CD4-positive, alpha-beta memory T cell (primary cell): ENCODE results near the gene FRRS1L. TPM values are rescaled to one million over a fixed set of nuclear protein-coding genes. Genes with fewer than 3 reads are reported as not detected.
"Not testable (repeated sequence)": the region's sequence is repeated elsewhere in the genome, so short reads cannot be mapped to it uniquely, and the experiment has no call there.

Experiments used
- CTCF ChIA-PET: fragments of 350-600 bp; sonication (Branson Sonifier 250); formaldehyde crosslinking; loops from one replicate; lab custom pipeline; 2021; ENCODE audit warnings: inconsistent platforms; ENCODE audit not compliant: partially characterized antibody; lab: Charles Lee
- POLR2A ChIA-PET: fragments of 350-600 bp; sonication (Branson Sonifier 250); formaldehyde crosslinking; loops from one replicate; lab custom pipeline; 2021; ENCODE audit not compliant: partially characterized antibody; lab: Charles Lee
- DNase-seq, 5 donors: peaks; one replicate each; pipeline versions ENCODE4 v3.0.0 to v3.0.0-alpha.2; 2020 to 2022; ENCODE audit warnings: mixed read lengths in 1 of 5
- H3K27ac ChIP-seq: one replicate; pipeline ENCODE4 v1.7.0; 2013; ENCODE audit warnings: low read depth, low read length
- H3K27me3 ChIP-seq: 2 replicates; pipeline ENCODE4 v1.7.0; 2013; ENCODE audit warnings: mild to moderate bottlenecking, low read length, moderate library complexity; ENCODE audit not compliant: insufficient read depth
- H3K36me3 ChIP-seq: 2 replicates; pipeline ENCODE4 v1.7.0; 2013; ENCODE audit warnings: mild to moderate bottlenecking, low read length, moderate library complexity; ENCODE audit not compliant: insufficient read depth
- H3K4me1 ChIP-seq: 2 replicates; pipeline ENCODE4 v1.7.0; 2013; ENCODE audit warnings: mild to moderate bottlenecking, low read length, moderate library complexity; ENCODE audit not compliant: insufficient read depth
- H3K4me3 ChIP-seq, 2 donors: one replicate each; pipeline ENCODE4 v1.7.0; 2013; ENCODE audit warnings: low read length in 2 of 2, mild to moderate bottlenecking in 1 of 2
- H3K9me3 ChIP-seq, 2 donors: one replicate each; pipeline ENCODE4 v1.7.0; 2013; ENCODE audit warnings: low read length in 2 of 2, control low read depth in 1 of 2; ENCODE audit not compliant: control insufficient read depth in 1 of 2
- H3K27ac Mint-ChIP-seq, 7 donors: one replicate each; pipeline ENCODE4 v1.8.0; 2020 to 2021; ENCODE audit warnings: mixed read lengths in 7 of 7, mild to moderate bottlenecking in 6 of 7, inconsistent platforms in 3 of 7, moderate library complexity in 3 of 7
- H3K27me3 Mint-ChIP-seq, 2 donors: one replicate each; pipeline ENCODE4 v1.8.0; 2020 to 2021; ENCODE audit warnings: mixed read lengths in 2 of 2
- H3K36me3 Mint-ChIP-seq, 2 donors: one replicate each; pipeline ENCODE4 v1.8.0; 2020 to 2021; ENCODE audit warnings: mixed read lengths in 2 of 2, inconsistent platforms in 1 of 2, mild to moderate bottlenecking in 1 of 2
- H3K4me1 Mint-ChIP-seq, 4 donors: one replicate each; pipeline ENCODE4 v1.8.0; 2020 to 2021; ENCODE audit warnings: mixed read lengths in 4 of 4, mild to moderate bottlenecking in 1 of 4
- H3K4me3 Mint-ChIP-seq, 8 donors: one replicate each; pipeline ENCODE4 v1.8.0; 2020 to 2021; ENCODE audit warnings: mixed read lengths in 8 of 8, mild to moderate bottlenecking in 7 of 8, moderate library complexity in 6 of 8, inconsistent platforms in 3 of 8
- H3K9me3 Mint-ChIP-seq, 8 donors: one replicate each; pipeline ENCODE4 v1.8.0; 2020 to 2021; ENCODE audit warnings: mixed read lengths in 8 of 8, mild to moderate bottlenecking in 5 of 8, inconsistent platforms in 3 of 8, moderate library complexity in 1 of 8
- intact Hi-C: fragments of 100-400 bp; cut with micrococcal nuclease; formaldehyde crosslinking; loops from one replicate; pipeline ENCODE4 v1.15.1; 2023
- polyA plus RNA-seq, 2 donors: library from polyadenylated mRNA; unstranded; fragments of 300-500 nt; fragmentation: Illumina TruSeq; gene quantifications; one replicate each; pipeline ENCODE4 v1.2.3, GENCODE V29; 2021
- total RNA-seq, 2 experiments: library from RNA; stranded (reverse); gene quantifications; one replicate each; pipeline ENCODE4 v1.2.3, GENCODE V29; 2021

FRRS1L gene
- total and polyA plus RNA-seq, 4 experiments from 2014 or later = not detected

GRCh38 chr9:109132567-109133021 is 34.5 kb downstream of the FRRS1L start:
- intact Hi-C loops = no loop called here
- H3K27me3 ChIP-seq = no peaks in the 10 kb centered on the region
- Mint-ChIP-seq H3K27me3 (no peaks in the 10 kb centered on the region), H3K4me1 (peaks cover 0 to 5% (median under 1%) of the 10 kb centered on the region in 4 donors), H3K27ac (no peak overlapping the region), H3K4me3 (no peak overlapping the region), H3K36me3 (no peaks in the 10 kb centered on the region), H3K9me3 (peaks cover 0 to 2% (median 0%) of the 10 kb centered on the region in 8 donors)
- H3K36me3 ChIP-seq = no peaks in the 10 kb centered on the region
- no peaks in the 10 kb centered on the region for H3K4me1 ChIP-seq
- no peaks in the 10 kb centered on the region for H3K9me3 ChIP-seq
- DNase-seq = no peak
- no peak overlapping the region for H3K4me3 ChIP-seq
- ChIA-PET POLR2A (no interaction called here), CTCF (no interaction called here)
- no peak overlapping the region for H3K27ac ChIP-seq

GRCh38 chr9:109129470-109130197 is 37.4 kb downstream of the FRRS1L start:
- intact Hi-C loops = no loop called here
- ChIA-PET POLR2A (no interaction called here), CTCF (no interaction called here)
- H3K36me3 Mint-ChIP-seq = no peaks in the 10 kb centered on the region
- no peaks in the 10 kb centered on the region for H3K4me1 ChIP-seq
- no peak overlapping the region for H3K4me3 ChIP-seq
- peaks cover 0 to 5% (median under 1%) of the 10 kb centered on the region in 4 donors for H3K4me1 Mint-ChIP-seq
- peaks cover 0 to 2% (median 0%) of the 10 kb centered on the region in 8 donors for H3K9me3 Mint-ChIP-seq
- no peaks in the 10 kb centered on the region for H3K9me3 ChIP-seq
- no peak overlapping the region for H3K4me3 Mint-ChIP-seq
- no peaks in the 10 kb centered on the region for H3K36me3 ChIP-seq
- no peak for DNase-seq
- H3K27ac ChIP-seq = no peak overlapping the region
- no peaks in the 10 kb centered on the region for H3K27me3 ChIP-seq
- no peak overlapping the region for H3K27ac Mint-ChIP-seq
- H3K27me3 Mint-ChIP-seq = no peaks in the 10 kb centered on the region

GRCh38 chr9:109126671-109127070 is 40.4 kb downstream of the FRRS1L start:
- H3K9me3 Mint-ChIP-seq, H3K4me1 Mint-ChIP-seq, H3K27me3 Mint-ChIP-seq, H3K27me3 ChIP-seq, H3K27ac ChIP-seq, H3K27ac Mint-ChIP-seq, intact Hi-C loops, DNase-seq, POLR2A ChIA-PET, H3K36me3 ChIP-seq, H3K4me3 ChIP-seq, H3K4me1 ChIP-seq, H3K36me3 Mint-ChIP-seq, CTCF ChIA-PET, H3K9me3 ChIP-seq, H3K4me3 Mint-ChIP-seq: not testable (repeated sequence)

GRCh38 chr9:109124121-109124520 is 42.9 kb downstream of the FRRS1L start:
- Mint-ChIP-seq H3K36me3 (no peaks in the 10 kb centered on the region), H3K27ac (no peak overlapping the region), H3K9me3 (no peaks in the 10 kb centered on the region), H3K27me3 (no peaks in the 10 kb centered on the region), H3K4me3 (no peak overlapping the region), H3K4me1 (peaks cover 2 to 8% (median 5%) of the 10 kb centered on the region in 4 donors)
- Histone ChIP-seq H3K4me3 (no peak overlapping the region), H3K4me1 (peaks cover 4% of the 10 kb centered on the region), H3K9me3 (no peaks in the 10 kb centered on the region), H3K36me3 (no peaks in the 10 kb centered on the region), H3K27me3 (no peaks in the 10 kb centered on the region), H3K27ac (no peak overlapping the region)
- CTCF ChIA-PET = interaction anchor here (0.7 to 1.5 kb wide), 3 partner anchors 12 to 82 kb away, joined by 3 to 4 read pairs (median 3); no protein-coding TSS in a partner anchor
- POLR2A ChIA-PET = no interaction called here
- DNase-seq = no peak
- intact Hi-C loops = no loop called here

- no peak overlapping the region for H3K4me3 Mint-ChIP-seq
- CTCF ChIA-PET = interaction anchor here (0.7 to 1.5 kb wide), 3 partner anchors 11 to 83 kb away, joined by 3 to 4 read pairs (median 3); no protein-coding TSS in a partner anchor
- peaks cover 11% of the 10 kb centered on the region for H3K4me1 ChIP-seq
Observed at GRCh38 chr9:109122726-109123621, 44.1 kb downstream of the FRRS1L start.

GRCh38 chr9:109121232-109121796 is 45.7 kb downstream of the FRRS1L start:
- Histone ChIP-seq H3K4me1 (peaks cover 28% of the 10 kb centered on the region), H3K9me3 (no peaks in the 10 kb centered on the region), H3K36me3 (no peaks in the 10 kb centered on the region), H3K27me3 (no peaks in the 10 kb centered on the region), H3K27ac (no peak overlapping the region), H3K4me3 (no peak overlapping the region)
- no peak for DNase-seq
- Mint-ChIP-seq H3K4me3 (no peak overlapping the region), H3K36me3 (peaks cover 4 to 14% of the 10 kb centered on the region in 2 donors), H3K4me1 (peaks cover 19 to 34% (median 26%) of the 10 kb centered on the region in 4 donors), H3K9me3 (no peaks in the 10 kb centered on the region), H3K27me3 (no peaks in the 10 kb centered on the region), H3K27ac (no peak overlapping the region)
- intact Hi-C loops = no loop called here
- ChIA-PET CTCF (no interaction called here), POLR2A (interaction anchor here (4.9 kb wide), 1 partner anchor 12 kb away, joined by 51 read pairs; no protein-coding TSS in a partner anchor)

More at GRCh38 chr9:109122726-109123621, 44.1 kb downstream of the FRRS1L start:
- Mint-ChIP-seq H3K4me1 (peaks cover 8 to 18% (median 13%) of the 10 kb centered on the region in 4 donors), H3K27me3 (no peaks in the 10 kb centered on the region), H3K27ac (no peak overlapping the region), H3K9me3 (no peaks in the 10 kb centered on the region), H3K36me3 (peaks cover 0 to 7% of the 10 kb centered on the region in 2 donors)
- Histone ChIP-seq H3K9me3 (no peaks in the 10 kb centered on the region), H3K27ac (no peak overlapping the region), H3K36me3 (no peaks in the 10 kb centered on the region), H3K27me3 (no peaks in the 10 kb centered on the region), H3K4me3 (no peak overlapping the region)
- DNase-seq = no peak
- intact Hi-C loops = no loop called here
- POLR2A ChIA-PET = no interaction called here
